ENCODE data around the gene FARS2. TPM values are rescaled to one million over a fixed set of nuclear protein-coding genes. Genes with fewer than 3 reads are reported as not detected.

The FARS2 gene
- total and polyA plus RNA-seq, 9 of the 15 experiments (the other 6 are each of a cell fraction or from before 2014, with no cell fraction given) = 16.5 to 62.2 (median 27.0) TPM

DNA sequence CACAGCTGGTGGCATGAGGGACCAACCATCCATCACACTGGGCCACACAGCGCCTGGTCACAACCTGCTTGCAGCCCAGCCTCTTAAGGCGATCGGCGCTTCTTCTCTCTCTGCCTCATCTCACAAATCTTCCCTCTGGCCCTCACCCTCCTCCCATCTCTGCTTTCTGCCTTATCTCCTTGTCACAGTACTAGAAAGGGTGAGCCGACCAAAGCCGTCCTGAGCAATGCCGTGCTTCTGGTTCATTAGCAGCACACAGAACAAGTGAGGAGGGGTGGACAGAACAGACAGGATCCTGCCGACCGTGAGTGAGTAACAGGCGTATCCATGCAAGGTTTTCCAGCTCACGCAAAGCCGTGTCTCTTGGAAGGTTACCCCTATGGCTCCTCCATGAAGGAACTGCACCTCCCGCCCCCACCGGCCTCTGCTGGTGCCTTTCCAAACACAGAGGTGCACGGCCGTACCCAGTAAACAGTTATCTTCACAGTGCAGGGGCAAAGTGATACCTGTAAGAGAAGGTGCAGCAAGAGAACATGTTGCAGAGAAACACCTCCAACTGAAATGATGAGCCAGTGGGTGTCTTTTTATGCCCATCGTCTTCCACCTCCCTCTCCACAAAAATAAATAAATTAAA is 331.7 kb downstream of the FARS2 start (continued):
- TF ChIP-seq PKNOX1 (IDR thresholded peaks at IDR 0.05) = peak; percentile 59
- no peak for TF ChIP-seq STAT5B (CRISPR knock-in tag; IDR thresholded peaks at IDR 0.05)
- no peak for TF ChIP-seq KLF13 (tag; IDR thresholded peaks at IDR 0.05; ENCODE audit: borderline replicate concordance, low read depth)
- no peak for TF ChIP-seq ETV5 (CRISPR knock-in tag; IDR thresholded peaks at IDR 0.05; ENCODE audit: low read depth)
- TF ChIP-seq RBM22 (IDR thresholded peaks at IDR 0.05; ENCODE audit: low read depth, low read length, poor library complexity, severe bottlenecking) = no peak
- peak in 1 of 2 experiments; percentile 52; a peak in 1 of 4 replicates for TF ChIP-seq TBL1XR1 (IDR thresholded peaks at IDR 0.05; ENCODE audit: low read length in 2 of 2)
- no peak for TF ChIP-seq POLR3G (IDR thresholded peaks at IDR 0.05; ENCODE audit: extremely low read depth, insufficient read length, insufficient replicate concordance)
- TF ChIP-seq, protein P1, sequence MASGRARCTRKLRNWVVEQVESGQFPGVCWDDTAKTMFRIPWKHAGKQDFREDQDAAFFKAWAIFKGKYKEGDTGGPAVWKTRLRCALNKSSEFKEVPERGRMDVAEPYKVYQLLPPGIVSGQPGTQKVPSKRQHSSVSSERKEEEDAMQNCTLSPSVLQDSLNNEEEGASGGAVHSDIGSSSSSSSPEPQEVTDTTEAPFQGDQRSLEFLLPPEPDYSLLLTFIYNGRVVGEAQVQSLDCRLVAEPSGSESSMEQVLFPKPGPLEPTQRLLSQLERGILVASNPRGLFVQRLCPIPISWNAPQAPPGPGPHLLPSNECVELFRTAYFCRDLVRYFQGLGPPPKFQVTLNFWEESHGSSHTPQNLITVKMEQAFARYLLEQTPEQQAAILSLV (tag; IDR thresholded peaks at IDR 0.05) = no peak
- TF ChIP-seq CBX2 (IDR thresholded peaks at IDR 0.05; ENCODE audit: insufficient read depth, low read length, poor library complexity, severe bottlenecking) = no peak
- no peak for TF ChIP-seq SPI1 (IDR thresholded peaks at IDR 0.05; ENCODE audit: borderline replicate concordance, low read depth, low read length)
- no peak for TF ChIP-seq CREB3L1 (IDR thresholded peaks at IDR 0.05; ENCODE audit: borderline replicate concordance, low read depth)
- no peak for TF ChIP-seq SIRT6 (IDR thresholded peaks at IDR 0.05; ENCODE audit: low read depth, low read length)
- TF ChIP-seq ELK1 (CRISPR knock-in tag; IDR thresholded peaks at IDR 0.05) = no peak
- no peak for TF ChIP-seq ZNF282 (CRISPR knock-in tag; IDR thresholded peaks at IDR 0.05)
- no peak for TF ChIP-seq ZNF140 (CRISPR knock-in tag; IDR thresholded peaks at IDR 0.05)
- no peak for TF ChIP-seq CAMTA2 (CRISPR knock-in tag; conservative IDR thresholded peaks at IDR 0.05)
- TF ChIP-seq, protein P2, sequence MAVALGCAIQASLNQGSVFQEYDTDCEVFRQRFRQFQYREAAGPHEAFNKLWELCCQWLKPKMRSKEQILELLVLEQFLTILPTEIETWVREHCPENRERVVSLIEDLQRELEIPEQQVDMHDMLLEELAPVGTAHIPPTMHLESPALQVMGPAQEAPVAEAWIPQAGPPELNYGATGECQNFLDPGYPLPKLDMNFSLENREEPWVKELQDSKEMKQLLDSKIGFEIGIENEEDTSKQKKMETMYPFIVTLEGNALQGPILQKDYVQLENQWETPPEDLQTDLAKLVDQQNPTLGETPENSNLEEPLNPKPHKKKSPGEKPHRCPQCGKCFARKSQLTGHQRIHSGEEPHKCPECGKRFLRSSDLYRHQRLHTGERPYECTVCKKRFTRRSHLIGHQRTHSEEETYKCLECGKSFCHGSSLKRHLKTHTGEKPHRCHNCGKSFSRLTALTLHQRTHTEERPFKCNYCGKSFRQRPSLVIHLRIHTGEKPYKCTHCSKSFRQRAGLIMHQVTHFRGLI (CRISPR knock-in tag; IDR thresholded peaks at IDR 0.05) = no peak
- TF ChIP-seq ZNF57 (CRISPR knock-in tag; IDR thresholded peaks at IDR 0.05) = no peak
- no peak for TF ChIP-seq ZNF717 (CRISPR knock-in tag; IDR thresholded peaks at IDR 0.05)
- TF ChIP-seq CREM (IDR thresholded peaks at IDR 0.05; ENCODE audit: low read depth) = 0 out of 2 replicates have a peak, but pooled peaks have one; percentile 14
- no peak for TF ChIP-seq ZNF766 (CRISPR knock-in tag; conservative IDR thresholded peaks at IDR 0.05)
- TF ChIP-seq BDP1 (IDR thresholded peaks at IDR 0.05; ENCODE audit: insufficient read depth, insufficient read length) = no peak
